Esophagus squamous epithelium (tissue), 5 donors: Measurements from ENCODE around the gene TERF2IP. TPM values are rescaled to one million over a fixed set of nuclear protein-coding genes. Genes with fewer than 3 reads are reported as not detected.

Experiments used
- DNase-seq: peaks from one replicate; lab custom pipeline; 2025; lab: John Stamatoyannopoulos, UW
- H3K27ac ChIP-seq, 4 donors: fragments of 200-600 bp; sonication (generic); one replicate each; pipeline ENCODE4 v1.5.1; 2016 to 2019; ENCODE audit warnings: mild to moderate bottlenecking in 1 of 4
- H3K27me3 ChIP-seq, 4 donors: fragments of 200-600 bp; sonication (generic); 1 replicate in 3 of 4; 2 replicates in 1 of 4; pipeline versions ENCODE4 v1.5.1 to v1.6.0; 2017 to 2021; ENCODE audit warnings: antibody characterized with exemption in 1 of 4
- H3K36me3 ChIP-seq, 3 donors: fragments of 200-600 bp; sonication (generic); one replicate each; pipeline ENCODE4 v1.5.1; 2016 to 2019
- H3K4me1 ChIP-seq, 3 donors: fragments of 200-600 bp; sonication (generic); one replicate each; pipeline ENCODE4 v1.5.1; 2017 to 2019
- H3K4me3 ChIP-seq, 4 donors: fragments of 200-600 bp; sonication (generic); 1 replicate in 3 of 4; 2 replicates in 1 of 4; pipeline ENCODE4 v1.5.1; 2016 to 2019; ENCODE audit warnings: mild to moderate bottlenecking in 2 of 4, moderate library complexity in 1 of 4
- H3K9me3 ChIP-seq, 3 donors: fragments of 200-600 bp; sonication (generic); one replicate each; pipeline ENCODE4 v1.5.1; 2016 to 2019
- CTCF ChIP-seq, 6 experiments: fragments of 450-650 bp in 4 of 6; fragments of 200-600 bp in 2 of 6; sonication (generic) in 2 of 6; IDR thresholded peaks; one replicate each; pipeline ENCODE4 v1.5.1; 2016 to 2019; ENCODE audit warnings: antibody characterized with exemption in 6 of 6, mild to moderate bottlenecking in 4 of 6, moderate library complexity in 4 of 6
- POLR2A ChIP-seq, 4 donors: fragments of 450-650 bp; IDR thresholded peaks; one replicate each; pipeline ENCODE4 v1.6.1; 2017; ENCODE audit warnings: antibody characterized with exemption in 4 of 4, mild to moderate bottlenecking in 4 of 4, moderate library complexity in 3 of 4
- WGBS, 2 donors: methylation state at CpG; one replicate each; pipeline ENCODE4 v1.1.5; 2018; 5-methylcytosine and 5-hydroxymethylcytosine counted together
- intact Hi-C: fragments of 100-400 bp; cut with DNase I; formaldehyde crosslinking; loops from one replicate; pipeline ENCODE4 v1.15.0; 2022
- total RNA-seq, 4 donors: library from RNA; depleted of rRNA; stranded (reverse); fragments of >200 nt; gene quantifications; one replicate each; pipeline ENCODE4 v1.1.0, GENCODE V29; 2016
- donor health status: DM: yes; HTN: yes; CAD: no.

Gene TERF2IP
- total RNA-seq, 4 donors from 2014 or later, result 32.8 to 42.3 (median 36.3) TPM

DNA sequence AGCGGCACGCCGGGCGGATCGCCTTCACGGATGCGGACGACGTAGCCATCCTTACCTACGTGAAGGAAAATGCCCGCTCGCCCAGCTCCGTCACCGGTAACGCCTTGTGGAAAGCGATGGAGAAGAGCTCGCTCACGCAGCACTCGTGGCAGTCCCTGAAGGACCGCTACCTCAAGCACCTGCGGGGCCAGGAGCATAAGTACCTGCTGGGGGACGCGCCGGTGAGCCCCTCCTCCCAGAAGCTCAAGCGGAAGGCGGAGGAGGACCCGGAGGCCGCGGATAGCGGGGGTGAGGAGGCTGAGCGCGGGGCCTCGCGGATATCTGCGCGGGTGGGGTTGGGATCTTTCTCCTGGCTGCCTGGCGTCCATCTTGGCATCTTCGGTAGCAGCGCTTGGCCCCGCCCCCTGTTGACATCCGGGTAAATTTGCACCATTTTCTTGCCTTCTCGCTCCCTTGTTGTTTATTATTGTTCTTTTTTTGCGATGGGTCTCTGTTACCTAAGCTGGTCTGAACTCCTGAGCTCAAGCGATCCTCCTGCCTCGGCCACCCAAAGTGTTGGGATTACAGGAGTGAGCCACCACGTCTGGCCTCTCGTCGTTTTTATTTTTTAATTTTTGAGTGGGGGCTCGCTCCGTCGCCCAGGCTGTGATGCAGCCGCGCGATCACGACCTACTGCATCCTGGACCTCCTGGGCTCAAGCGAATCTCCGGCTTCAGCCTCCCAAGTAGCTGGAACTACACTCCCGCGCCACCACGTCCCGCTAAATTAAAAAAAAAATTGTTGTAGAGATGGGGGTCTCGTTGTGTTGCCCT, 898 bp downstream of the TERF2IP start:
- Histone ChIP-seq H3K27me3 (no peaks in the 10 kb centered on the region), H3K27ac (peak overlapping the region; percentile 94 to 98 (median 97)), H3K36me3 (peaks cover 0 to 16% (median 0%) of the 10 kb centered on the region in 3 donors), H3K9me3 (no peaks in the 10 kb centered on the region), H3K4me3 (peak overlapping the region; percentile 85 to 97 (median 94)), H3K4me1 (peaks cover 30 to 80% (median 48%) of the 10 kb centered on the region in 3 donors)
- 0% methylated on average over 28 of the region's 62 CpGs for WGBS, 2 donors
- DNase-seq, result no peak
- intact Hi-C loops, result loop anchor here (5.0 kb wide), 1 partner anchor 114 kb away; no protein-coding TSS in a partner anchor
- peak in 1 of 4 donors; percentile 42 for TF ChIP-seq POLR2A (IDR thresholded peaks at IDR 0.05)
- no peak for TF ChIP-seq CTCF (IDR thresholded peaks at IDR 0.05)

GRCh38 chr16:75653922-75654321, 6.3 kb downstream of the TERF2IP start:
- peaks cover 12 to 58% (median 34%) of the 10 kb centered on the region in 3 donors for H3K4me1 ChIP-seq
- H3K9me3 ChIP-seq, result no peaks in the 10 kb centered on the region
- no peak overlapping the region for H3K27ac ChIP-seq
- WGBS, 2 donors, result 38 to 64% methylated on average over 1 of the region's 1 CpG
- H3K4me3 ChIP-seq, result no peak overlapping the region
- TF ChIP-seq POLR2A (IDR thresholded peaks at IDR 0.05) (no peak), CTCF (IDR thresholded peaks at IDR 0.05) (no peak)
- peaks cover 0 to 49% (median 22%) of the 10 kb centered on the region in 3 donors for H3K36me3 ChIP-seq
- no peak for DNase-seq
- H3K27me3 ChIP-seq, result no peaks in the 10 kb centered on the region
- intact Hi-C loops, result no loop called here

GRCh38 chr16:75658175-75658574, 10.6 kb downstream of the TERF2IP start:
- no peak for DNase-seq
- Histone ChIP-seq H3K36me3 (peaks cover 0 to 75% (median 22%) of the 10 kb centered on the region in 3 donors), H3K4me3 (no peak overlapping the region), H3K27me3 (no peaks in the 10 kb centered on the region), H3K27ac (no peak overlapping the region), H3K9me3 (no peaks in the 10 kb centered on the region), H3K4me1 (peaks cover 0 to 38% (median 5%) of the 10 kb centered on the region in 3 donors)
- WGBS, 2 donors, result 75 to 80% methylated on average over 2 of the region's 2 CpGs
- intact Hi-C loops, result no loop called here
- TF ChIP-seq POLR2A (IDR thresholded peaks at IDR 0.05) (no peak), CTCF (IDR thresholded peaks at IDR 0.05) (no peak)

DNA sequence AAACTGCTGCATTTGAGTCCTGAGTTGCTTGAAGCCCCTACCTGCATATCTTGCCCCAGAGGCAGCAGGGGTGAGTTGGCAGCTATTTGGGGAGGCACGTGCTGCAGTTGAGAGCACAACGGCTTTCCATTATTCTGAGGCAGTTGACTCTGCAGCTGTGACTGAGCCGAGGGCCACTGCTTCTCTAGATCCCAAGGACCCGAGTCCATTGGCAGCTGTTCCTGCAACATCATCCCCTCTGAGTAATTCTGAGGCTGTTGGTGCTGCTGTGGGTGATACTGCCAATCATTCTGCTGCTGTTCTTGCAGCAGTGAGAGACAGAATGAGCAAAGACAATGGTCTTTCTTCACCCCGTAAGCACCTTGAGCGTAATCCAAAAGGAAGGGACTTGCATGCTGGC, 12.7 kb downstream of the TERF2IP start:
- TF ChIP-seq CTCF (IDR thresholded peaks at IDR 0.05), result no peak
- no peak for TF ChIP-seq POLR2A (IDR thresholded peaks at IDR 0.05)
- intact Hi-C loops, result no loop called here
- no peak overlapping the region for H3K4me3 ChIP-seq
- no peaks in the 10 kb centered on the region for H3K27me3 ChIP-seq
- no peak overlapping the region for H3K27ac ChIP-seq
- H3K9me3 ChIP-seq, result no peaks in the 10 kb centered on the region
- 40 to 90% methylated on average over 1 to 2 of the region's 6 CpGs for WGBS, 2 donors
- H3K4me1 ChIP-seq, result peaks cover 0 to 21% (median 0%) of the 10 kb centered on the region in 3 donors
- DNase-seq, result no peak
- peaks cover 0 to 61% (median 20%) of the 10 kb centered on the region in 3 donors for H3K36me3 ChIP-seq

DNA sequence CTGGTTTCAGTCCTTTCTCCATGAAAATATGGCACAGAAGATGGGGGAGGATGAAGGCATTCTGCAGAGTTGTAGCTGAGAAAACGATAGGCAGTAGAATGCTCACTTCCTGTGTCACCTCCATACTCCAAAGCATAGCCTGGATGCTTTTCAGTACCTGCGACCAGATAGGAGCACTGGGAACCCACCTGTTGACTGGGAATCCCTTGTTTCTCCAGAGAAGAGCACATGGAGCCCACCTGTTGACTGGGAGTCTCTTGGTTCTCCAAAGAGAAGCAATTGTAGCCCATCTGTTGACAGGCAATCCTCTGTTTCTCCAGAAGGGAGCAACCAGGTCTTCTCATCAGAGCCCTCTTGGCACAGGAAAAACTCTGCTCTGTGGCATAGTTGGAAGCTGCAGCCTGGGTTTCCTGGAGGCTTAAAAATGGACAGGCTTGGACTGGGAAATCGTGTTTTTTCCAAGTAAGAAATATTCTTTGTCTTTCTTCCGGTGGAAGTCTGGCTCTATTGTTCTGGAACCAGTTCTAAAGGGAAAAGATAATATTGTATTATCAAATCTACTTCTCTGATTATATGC, 13.2 kb downstream of the TERF2IP start:
- no peak overlapping the region for H3K4me3 ChIP-seq
- no peak for DNase-seq

More for the DNA sequence above, 13.2 kb downstream of the TERF2IP start:
- Histone ChIP-seq H3K4me1 (peaks cover 0 to 21% (median 0%) of the 10 kb centered on the region in 3 donors), H3K9me3 (no peaks in the 10 kb centered on the region), H3K36me3 (peaks cover 0 to 56% (median 15%) of the 10 kb centered on the region in 3 donors), H3K27ac (no peak overlapping the region), H3K27me3 (no peaks in the 10 kb centered on the region)
- intact Hi-C loops, result no loop called here
- no peak for TF ChIP-seq CTCF (IDR thresholded peaks at IDR 0.05)
- 50 to 60% methylated on average over 3 to 4 of the region's 4 CpGs for WGBS, 2 donors
